Measurements from ENCODE around the gene TSGA10. TPM values are rescaled to one million over a fixed set of nuclear protein-coding genes. Genes with fewer than 3 reads are reported as not detected.

Gene TSGA10
- total and polyA plus RNA-seq, 2 donors (not counting 3 experiments of a cell fraction or from before 2014, with no cell fraction given) = 0.12 to 2.7 TPM

DNA sequence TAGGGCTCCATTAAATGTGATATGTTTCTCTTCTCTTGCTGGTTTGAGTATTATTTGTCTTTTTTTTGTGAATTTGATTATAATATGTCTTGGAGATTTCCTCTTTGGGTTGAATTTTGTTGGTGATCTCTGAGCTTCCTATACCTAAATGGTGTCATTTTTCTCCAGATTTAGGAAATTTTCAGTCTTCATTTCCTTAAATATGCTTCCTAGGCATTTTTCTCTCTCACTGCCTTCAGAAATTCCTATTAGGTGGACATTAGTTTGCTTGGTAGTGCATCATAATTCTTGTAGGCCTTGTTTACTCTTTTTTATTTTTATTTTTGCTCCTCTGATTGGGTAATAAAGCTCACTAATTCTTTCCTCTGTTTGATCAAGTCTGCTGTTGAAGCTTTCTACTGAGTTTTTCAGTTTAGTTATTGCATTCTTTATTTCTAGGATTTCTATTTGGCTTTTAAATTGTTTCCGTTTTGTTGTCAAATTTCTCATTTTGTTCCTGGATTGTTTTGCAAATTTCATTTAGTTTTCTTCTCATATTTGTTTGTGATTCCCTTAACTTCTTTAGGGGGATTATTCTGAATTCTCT, 182.1 kb downstream of the TSGA10 start:
- BruUV-seq (replicated peaks) = no TSS peak
- CTCF ChIA-PET = no interaction called here
- no peak overlapping the region for H2AFZ ChIP-seq (ENCODE audit: low read depth, low read length)
- peaks cover 0 to 1% of the 10 kb centered on the region in 2 experiments for H3K27me3 ChIP-seq (ENCODE audit: control insufficient read depth in 2 of 2, insufficient read depth in 2 of 2, low read length in 2 of 2)
- DNase-seq (ENCODE audit: low read depth, low spot score) (no peak), FAIRE-seq (no peak)
- TF ChIP-seq JUN (IDR thresholded peaks at IDR 0.05; ENCODE audit: borderline replicate concordance, insufficient read depth, insufficient read length, low read depth) = no peak
- no peak for TF ChIP-seq GATA2 (IDR thresholded peaks at IDR 0.05; ENCODE audit: insufficient read depth, insufficient read length, low read depth, low read length)
- TF ChIP-seq MYC (IDR thresholded peaks at IDR 0.05; ENCODE audit: low read depth, low read length) = no peak
- no peak for TF ChIP-seq POLR2AphosphoS5 (IDR thresholded peaks at IDR 0.05; ENCODE audit: insufficient read depth, low read depth, low read length)
- TF ChIP-seq POLR2A (IDR thresholded peaks at IDR 0.05; ENCODE audit: low read depth, low read length) = no peak
- no peak for TF ChIP-seq EZH2 (IDR thresholded peaks at IDR 0.05; ENCODE audit: borderline replicate concordance, low read depth, low read length, severe bottlenecking)
- TF ChIP-seq, protein P1, sequence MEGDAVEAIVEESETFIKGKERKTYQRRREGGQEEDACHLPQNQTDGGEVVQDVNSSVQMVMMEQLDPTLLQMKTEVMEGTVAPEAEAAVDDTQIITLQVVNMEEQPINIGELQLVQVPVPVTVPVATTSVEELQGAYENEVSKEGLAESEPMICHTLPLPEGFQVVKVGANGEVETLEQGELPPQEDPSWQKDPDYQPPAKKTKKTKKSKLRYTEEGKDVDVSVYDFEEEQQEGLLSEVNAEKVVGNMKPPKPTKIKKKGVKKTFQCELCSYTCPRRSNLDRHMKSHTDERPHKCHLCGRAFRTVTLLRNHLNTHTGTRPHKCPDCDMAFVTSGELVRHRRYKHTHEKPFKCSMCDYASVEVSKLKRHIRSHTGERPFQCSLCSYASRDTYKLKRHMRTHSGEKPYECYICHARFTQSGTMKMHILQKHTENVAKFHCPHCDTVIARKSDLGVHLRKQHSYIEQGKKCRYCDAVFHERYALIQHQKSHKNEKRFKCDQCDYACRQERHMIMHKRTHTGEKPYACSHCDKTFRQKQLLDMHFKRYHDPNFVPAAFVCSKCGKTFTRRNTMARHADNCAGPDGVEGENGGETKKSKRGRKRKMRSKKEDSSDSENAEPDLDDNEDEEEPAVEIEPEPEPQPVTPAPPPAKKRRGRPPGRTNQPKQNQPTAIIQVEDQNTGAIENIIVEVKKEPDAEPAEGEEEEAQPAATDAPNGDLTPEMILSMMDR (IDR thresholded peaks at IDR 0.05; ENCODE audit: extremely low read depth in 1 of 2, insufficient read depth in 1 of 2, low read depth in 1 of 2, low read length in 2 of 2) = no peak
- no peak for TF ChIP-seq FOS (IDR thresholded peaks at IDR 0.05; ENCODE audit: borderline replicate concordance, insufficient read depth, low read length)
- TF ChIP-seq, protein P2, sequence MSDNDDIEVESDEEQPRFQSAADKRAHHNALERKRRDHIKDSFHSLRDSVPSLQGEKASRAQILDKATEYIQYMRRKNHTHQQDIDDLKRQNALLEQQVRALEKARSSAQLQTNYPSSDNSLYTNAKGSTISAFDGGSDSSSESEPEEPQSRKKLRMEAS (IDR thresholded peaks at IDR 0.05; ENCODE audit: insufficient read depth, insufficient read length) = no peak
- H3K4me1 ChIP-seq (ENCODE audit: control insufficient read depth, extremely low read depth, insufficient read depth, low read length) = no peaks in the 10 kb centered on the region
- H3K79me2 ChIP-seq (ENCODE audit: control insufficient read depth, insufficient read depth, low read length) = no peaks in the 10 kb centered on the region
- no peak overlapping the region for H3K27ac ChIP-seq (ENCODE audit: insufficient read depth, low read depth, low read length)
- no peak overlapping the region for H3K4me3 ChIP-seq (replicated peaks in 1 of 3; ENCODE audit: insufficient read depth in 1 of 3, low read depth in 1 of 3, low read length in 3 of 3)
- no peak overlapping the region for H3K9ac ChIP-seq (replicated peaks; ENCODE audit: extremely low read depth, insufficient read depth, low read length)
- dilution Hi-C loops (cut with MboI; ENCODE audit: extremely low pct_ligation_motif_present, low sequenced_read_pairs) = no loop called here
- POLR2A ChIA-PET = no interaction called here
- H3K9me1 ChIP-seq (replicated peaks; ENCODE audit: control insufficient read depth, extremely low read depth, insufficient read depth, low read length) = no peaks in the 10 kb centered on the region
- no peaks in the 10 kb centered on the region for H4K20me1 ChIP-seq (replicated peaks; ENCODE audit: control insufficient read depth, extremely low read depth, insufficient read depth, low read length)
- intact Hi-C loops (cut with micrococcal nuclease) = no loop called here
- no peaks in the 10 kb centered on the region for H3K9me3 ChIP-seq (replicated peaks; ENCODE audit: control insufficient read depth, insufficient read depth, low read length)
- no peak overlapping the region for H3K4me2 ChIP-seq (ENCODE audit: insufficient read depth, low read length)
- H3K36me3 ChIP-seq (ENCODE audit: control insufficient read depth in 2 of 2, extremely low read depth in 1 of 2, insufficient read depth in 2 of 2, low read length in 2 of 2) = no peaks in the 10 kb centered on the region

Data from endothelial cell of umbilical vein (primary cell).